Measurements from ENCODE around the gene ZBTB20. TPM values are rescaled to one million over a fixed set of nuclear protein-coding genes. Genes with fewer than 3 reads are reported as not detected.

ZBTB20 gene
- polyA plus RNA-seq, 1 of the 3 experiments (the other 2 are of a cell fraction) = 0.43 TPM

DNA sequence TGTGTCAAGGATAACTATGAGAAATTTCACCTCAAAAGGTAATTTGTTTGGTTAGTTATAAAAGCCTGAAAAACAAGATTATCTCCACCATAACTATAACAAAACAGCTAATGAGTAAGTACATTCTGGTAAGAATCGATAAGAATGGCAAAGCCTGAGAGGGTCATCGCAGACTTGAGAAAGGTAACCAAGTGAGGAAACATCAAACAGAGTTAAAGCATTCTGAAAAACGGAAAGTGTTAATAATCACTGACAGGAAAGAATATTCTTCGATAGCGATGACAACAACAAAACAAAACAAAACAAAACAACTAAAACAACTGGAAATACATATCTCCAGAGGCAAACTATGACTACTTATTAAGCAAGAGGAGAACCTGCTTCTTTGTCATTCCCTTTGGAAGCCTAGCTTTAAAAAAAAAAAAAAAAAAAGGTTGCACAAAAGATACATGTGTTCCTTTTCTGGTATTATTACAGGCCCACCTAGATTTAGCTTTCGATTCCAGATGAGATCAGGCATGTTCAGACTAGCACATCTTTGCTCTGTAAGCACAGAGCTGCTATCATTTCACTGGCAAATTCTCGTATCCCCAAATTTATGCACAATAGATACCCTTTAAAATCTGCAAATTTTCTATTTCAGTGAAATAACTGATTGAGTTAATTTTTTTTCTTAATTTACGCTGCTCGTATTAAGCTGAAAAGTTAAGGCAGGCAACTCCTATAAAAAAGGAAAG, 697.6 kb downstream of the ZBTB20 start:
- DNase-seq = no peak
- no peaks in the 10 kb centered on the region for H3K27me3 ChIP-seq (ENCODE audit: insufficient read depth)
- ChIA-PET CTCF (interaction anchor here (1.4 kb wide), 2 partner anchors 9 to 31 kb away, joined by 4 to 5 read pairs; no protein-coding TSS in a partner anchor), POLR2A (no interaction called here)
- no peak overlapping the region for H3K4me2 ChIP-seq
- no peak overlapping the region for H2AFZ ChIP-seq (ENCODE audit: low read depth)
- H3K36me3 ChIP-seq (replicated peaks in 1 of 2; ENCODE audit: control insufficient read depth in 1 of 2, insufficient read depth in 2 of 2, low read length in 1 of 2) = no peaks in the 10 kb centered on the region
- H3K27ac ChIP-seq (ENCODE audit: low read depth in 2 of 2, low read length in 1 of 2) = no peak overlapping the region
- H3K9ac ChIP-seq = no peak overlapping the region
- no peaks in the 10 kb centered on the region; the same call in 1 of the 2 replicates for H3K79me2 ChIP-seq (ENCODE audit: insufficient read depth)
- 95% methylated on average over 9 of the region's 9 CpGs for WGBS (ENCODE audit: low lambda C conversion rate)
- H3F3A ChIP-seq (replicated peaks; ENCODE audit: insufficient read depth) = no peaks in the 10 kb centered on the region
- TF ChIP-seq TAF1 (IDR thresholded peaks at IDR 0.05; ENCODE audit: borderline replicate concordance, low read depth, low read length) = no peak
- no peak for TF ChIP-seq RFX5 (IDR thresholded peaks at IDR 0.05; ENCODE audit: low read length)
- TF ChIP-seq TEAD4 (IDR thresholded peaks at IDR 0.05; ENCODE audit: borderline replicate concordance, insufficient read depth) = no peak
- TF ChIP-seq, protein P1, sequence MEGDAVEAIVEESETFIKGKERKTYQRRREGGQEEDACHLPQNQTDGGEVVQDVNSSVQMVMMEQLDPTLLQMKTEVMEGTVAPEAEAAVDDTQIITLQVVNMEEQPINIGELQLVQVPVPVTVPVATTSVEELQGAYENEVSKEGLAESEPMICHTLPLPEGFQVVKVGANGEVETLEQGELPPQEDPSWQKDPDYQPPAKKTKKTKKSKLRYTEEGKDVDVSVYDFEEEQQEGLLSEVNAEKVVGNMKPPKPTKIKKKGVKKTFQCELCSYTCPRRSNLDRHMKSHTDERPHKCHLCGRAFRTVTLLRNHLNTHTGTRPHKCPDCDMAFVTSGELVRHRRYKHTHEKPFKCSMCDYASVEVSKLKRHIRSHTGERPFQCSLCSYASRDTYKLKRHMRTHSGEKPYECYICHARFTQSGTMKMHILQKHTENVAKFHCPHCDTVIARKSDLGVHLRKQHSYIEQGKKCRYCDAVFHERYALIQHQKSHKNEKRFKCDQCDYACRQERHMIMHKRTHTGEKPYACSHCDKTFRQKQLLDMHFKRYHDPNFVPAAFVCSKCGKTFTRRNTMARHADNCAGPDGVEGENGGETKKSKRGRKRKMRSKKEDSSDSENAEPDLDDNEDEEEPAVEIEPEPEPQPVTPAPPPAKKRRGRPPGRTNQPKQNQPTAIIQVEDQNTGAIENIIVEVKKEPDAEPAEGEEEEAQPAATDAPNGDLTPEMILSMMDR (IDR thresholded peaks at IDR 0.05) = no peak
- TF ChIP-seq, protein P2, sequence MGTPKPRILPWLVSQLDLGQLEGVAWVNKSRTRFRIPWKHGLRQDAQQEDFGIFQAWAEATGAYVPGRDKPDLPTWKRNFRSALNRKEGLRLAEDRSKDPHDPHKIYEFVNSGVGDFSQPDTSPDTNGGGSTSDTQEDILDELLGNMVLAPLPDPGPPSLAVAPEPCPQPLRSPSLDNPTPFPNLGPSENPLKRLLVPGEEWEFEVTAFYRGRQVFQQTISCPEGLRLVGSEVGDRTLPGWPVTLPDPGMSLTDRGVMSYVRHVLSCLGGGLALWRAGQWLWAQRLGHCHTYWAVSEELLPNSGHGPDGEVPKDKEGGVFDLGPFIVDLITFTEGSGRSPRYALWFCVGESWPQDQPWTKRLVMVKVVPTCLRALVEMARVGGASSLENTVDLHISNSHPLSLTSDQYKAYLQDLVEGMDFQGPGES (IDR thresholded peaks at IDR 0.05; ENCODE audit: low read depth, low read length) = no peak
- no peak for TF ChIP-seq RAD21 (IDR thresholded peaks at IDR 0.05; ENCODE audit: low read length)
- no peak for TF ChIP-seq ELF1 (IDR thresholded peaks at IDR 0.05)
- TF ChIP-seq RXRA (IDR thresholded peaks at IDR 0.05; ENCODE audit: borderline replicate concordance, low read depth) = no peak
- no peak for TF ChIP-seq FOXM1 (IDR thresholded peaks at IDR 0.05; ENCODE audit: low read depth)
- TF ChIP-seq FOSL2 (IDR thresholded peaks at IDR 0.05; ENCODE audit: borderline replicate concordance, low read depth) = no peak
- TF ChIP-seq SIN3A (IDR thresholded peaks at IDR 0.05; ENCODE audit: borderline replicate concordance, low read depth, low read length) = no peak
- TF ChIP-seq FOXJ3 (CRISPR knock-in tag; IDR thresholded peaks at IDR 0.05) = no peak
- no peak for TF ChIP-seq NFIC (IDR thresholded peaks at IDR 0.05; ENCODE audit: borderline replicate concordance)
- no peak for TF ChIP-seq EZH2phosphoT487 (IDR thresholded peaks at IDR 0.05; ENCODE audit: borderline replicate concordance, low read depth)
- no peak for TF ChIP-seq SMC3 (IDR thresholded peaks at IDR 0.05; ENCODE audit: low read depth, low read length)
- no peak for TF ChIP-seq GATA2 (CRISPR knock-in tag; IDR thresholded peaks at IDR 0.05)
- TF ChIP-seq GABPA (IDR thresholded peaks at IDR 0.05; ENCODE audit: low read depth) = no peak
- TF ChIP-seq JUND (IDR thresholded peaks at IDR 0.05) = no peak
- TF ChIP-seq USF2 (IDR thresholded peaks at IDR 0.05; ENCODE audit: borderline replicate concordance, low read depth, low read length) = no peak
- no peak for TF ChIP-seq RCOR1 (IDR thresholded peaks at IDR 0.05; ENCODE audit: low read length)
- no peaks in the 10 kb centered on the region; the same call in 1 of the 2 replicates for H4K20me1 ChIP-seq (ENCODE audit: insufficient read depth)
- peaks cover 5 to 46% of the 10 kb centered on the region in 2 experiments; a peak in 3 of 4 replicates for H3K4me1 ChIP-seq (ENCODE audit: control insufficient read depth in 1 of 2, insufficient read depth in 2 of 2, low read depth in 1 of 2, low read length in 1 of 2)
- H3K9me3 ChIP-seq = no peaks in the 10 kb centered on the region
- H3K9me2 ChIP-seq = no peaks in the 10 kb centered on the region
- no peak overlapping the region for H3K4me3 ChIP-seq (ENCODE audit: low read depth in 2 of 2, low read length in 1 of 2)

Measured in SK-N-SH (cell line).